ENCODE measurements around the gene GCAT.

DNA sequence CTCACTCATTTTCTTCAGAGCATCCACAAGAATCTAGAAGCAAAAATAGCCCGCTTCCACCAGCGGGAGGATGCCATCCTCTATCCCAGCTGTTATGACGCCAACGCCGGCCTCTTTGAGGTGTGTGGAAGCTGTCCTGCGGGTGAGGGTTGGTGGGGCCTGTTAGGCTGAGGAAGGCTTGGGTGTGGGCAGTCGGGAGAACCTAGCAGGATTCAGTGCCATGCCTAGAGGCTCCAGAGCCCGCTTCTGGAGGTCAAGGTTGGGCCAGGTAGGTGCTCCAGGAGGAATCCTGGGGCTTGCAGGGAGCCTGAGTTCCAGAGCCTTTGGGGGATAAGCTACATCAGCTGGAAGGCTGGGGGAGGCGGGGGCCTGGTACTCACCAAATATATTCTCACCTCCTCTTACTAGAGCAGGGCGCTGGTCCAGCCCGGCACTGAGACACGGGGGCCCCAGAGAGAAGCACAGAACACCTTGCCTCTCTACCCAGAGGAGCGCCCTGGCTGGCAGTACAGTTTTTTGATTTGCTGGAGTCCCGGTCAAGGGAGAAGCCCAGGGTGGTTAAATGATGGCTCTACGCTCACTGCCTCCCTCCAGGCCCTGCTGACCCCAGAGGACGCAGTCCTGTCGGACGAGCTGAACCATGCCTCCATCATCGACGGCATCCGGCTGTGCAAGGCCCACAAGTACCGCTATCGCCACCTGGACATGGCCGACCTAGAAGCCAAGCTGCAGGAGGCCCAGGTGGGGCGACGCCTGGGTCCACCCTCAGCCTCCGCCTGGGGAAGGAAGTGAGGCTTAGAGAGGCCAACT lies 5.3 kb downstream of the GCAT start:
- TF ChIP-seq POLR2AphosphoS5 (IDR thresholded peaks at IDR 0.05) = no peak
- no peak for TF ChIP-seq CTCF (IDR thresholded peaks at IDR 0.05)
- no peak for TF ChIP-seq POLR2A (IDR thresholded peaks at IDR 0.05)
- no peak for TF ChIP-seq EP300 (IDR thresholded peaks at IDR 0.05)
